ENCODE results near the gene RTP3.

The RTP3 gene

GRCh38 chr3:46497556-46498265, at the start of gene RTP3:
RTP3 (plus strand) TSS chr3:46497976; CDS start chr3:46498063, 87 bp downstream.
- DNase-seq, result no peak

GRCh38 chr3:46448721-46449120, 49.1 kb upstream of the RTP3 start:
- no peak for DNase-seq

- no peak for DNase-seq
Observed at GRCh38 chr3:46449755-46450552, 47.8 kb upstream of the RTP3 start.

- no peak for DNase-seq
Observed at GRCh38 chr3:46453526-46454208, 44.1 kb upstream of the RTP3 start.

- no peak for DNase-seq
Observed at GRCh38 chr3:46454209-46454595, 43.6 kb upstream of the RTP3 start.

- no peak for DNase-seq
Observed at GRCh38 chr3:46454606-46455005, 43.2 kb upstream of the RTP3 start.

GRCh38 chr3:46455231-46456115, 42.3 kb upstream of the RTP3 start:
- DNase-seq, result no peak

GRCh38 chr3:46456118-46456517, 41.7 kb upstream of the RTP3 start:
- DNase-seq, result no peak

GRCh38 chr3:46460051-46460450, 37.7 kb upstream of the RTP3 start:
- no peak for DNase-seq

- DNase-seq, result no peak
Observed at GRCh38 chr3:46462111-46462510, 35.7 kb upstream of the RTP3 start.

GRCh38 chr3:46462511-46462910, 35.3 kb upstream of the RTP3 start:
- no peak for DNase-seq

- DNase-seq, result no peak
Observed at GRCh38 chr3:46463120-46463867, 34.5 kb upstream of the RTP3 start.

- no peak for DNase-seq
Observed at GRCh38 chr3:46463868-46464241, 33.9 kb upstream of the RTP3 start.

- no peak for DNase-seq
Observed at GRCh38 chr3:46464326-46465195, 33.2 kb upstream of the RTP3 start, which contains the start of gene LTF. LTF (minus strand) TSS chr3:46464905; CDS start chr3:46464867, 38 bp downstream.

GRCh38 chr3:46465196-46465520, 32.6 kb upstream of the RTP3 start:
- no peak for DNase-seq

GRCh38 chr3:46466273-46466672, 31.5 kb upstream of the RTP3 start:
- DNase-seq, result no peak

- no peak for DNase-seq
Observed at GRCh38 chr3:46466871-46467403, 30.8 kb upstream of the RTP3 start.

GRCh38 chr3:46467562-46467961, 30.2 kb upstream of the RTP3 start:
- DNase-seq, result no peak

- no peak for DNase-seq
Observed at GRCh38 chr3:46468753-46469600, 28.8 kb upstream of the RTP3 start.

Measured in NCI-H510A (cell line).